CD4-positive, alpha-beta T cell (primary cell): ENCODE results near the gene KDM4B. TPM values are rescaled to one million over a fixed set of nuclear protein-coding genes. Genes with fewer than 3 reads are reported as not detected.

ENCODE experiments used
- ATAC-seq: fragments of 200-7000 bp; cut with Tn5 transposase; one replicate; pipeline ENCODE4 v1.10.0; 2022; ENCODE audit warnings: mild to moderate bottlenecking; ENCODE audit not compliant: poor library complexity
- CTCF ChIA-PET: fragments of 350-600 bp; sonication (Branson Sonifier 250); formaldehyde crosslinking; loops from one replicate; lab custom pipeline; 2021; ENCODE audit warnings: antibody characterized with exemption, inconsistent platforms; lab: Charles Lee
- POLR2A ChIA-PET: fragments of 350-600 bp; sonication (Branson Sonifier 250); formaldehyde crosslinking; loops from one replicate; lab custom pipeline; 2021; ENCODE audit warnings: antibody characterized with exemption, inconsistent platforms; lab: Charles Lee
- DNase-seq, 14 experiments: peaks; one replicate each; pipeline ENCODE4 v3.0.0-alpha.2; 2013 to 2020; ENCODE audit warnings: mixed read lengths in 2 of 14
- H3K27ac ChIP-seq, 2 donors: one replicate each; pipeline versions ENCODE4 v1.5.1 to v1.7.0; 2013; ENCODE audit warnings: low read length in 2 of 2, low read depth in 1 of 2, mild to moderate bottlenecking in 1 of 2
- H3K27me3 ChIP-seq, 2 experiments: 1 replicate in 1 of 2; 2 replicates in 1 of 2; pipeline versions ENCODE4 v1.6.1 to v1.7.0; 2013; ENCODE audit warnings: low read length in 2 of 2, control low read depth in 1 of 2, mild to moderate bottlenecking in 1 of 2, moderate library complexity in 1 of 2; ENCODE audit not compliant: insufficient read depth in 2 of 2, control insufficient read depth in 1 of 2
- H3K36me3 ChIP-seq: one replicate; pipeline ENCODE4 v1.6.1; 2013; ENCODE audit warnings: low read length, control low read depth; ENCODE audit not compliant: insufficient read depth
- H3K4me1 ChIP-seq: one replicate; pipeline ENCODE4 v1.6.1; 2013; ENCODE audit warnings: low read length, control low read depth; ENCODE audit not compliant: insufficient read depth
- H3K4me3 ChIP-seq: one replicate; pipeline ENCODE4 v1.5.1; 2013; ENCODE audit warnings: mild to moderate bottlenecking, low read length, moderate library complexity
- H3K9me3 ChIP-seq, 2 experiments: 1 replicate in 1 of 2; 2 replicates in 1 of 2; pipeline versions ENCODE4 v1.6.1 to v1.7.0; 2013; ENCODE audit warnings: low read length in 2 of 2, mild to moderate bottlenecking in 2 of 2, control low read depth in 1 of 2, moderate library complexity in 1 of 2; ENCODE audit not compliant: control insufficient read depth in 1 of 2, insufficient read depth in 1 of 2
- H3K27ac Mint-ChIP-seq: one replicate; pipeline ENCODE4 v1.8.0; 2020; ENCODE audit warnings: mixed read lengths
- H3K27me3 Mint-ChIP-seq: one replicate; pipeline ENCODE4 v1.8.0; 2021; ENCODE audit warnings: mixed read lengths
- H3K36me3 Mint-ChIP-seq: one replicate; pipeline ENCODE4 v1.8.0; 2021; ENCODE audit warnings: low read depth, mixed read lengths
- H3K4me1 Mint-ChIP-seq: one replicate; pipeline ENCODE4 v1.8.0; 2021; ENCODE audit warnings: low read depth, mixed read lengths
- H3K4me3 Mint-ChIP-seq: one replicate; pipeline ENCODE4 v1.8.0; 2020; ENCODE audit warnings: mild to moderate bottlenecking, mixed read lengths
- H3K9me3 Mint-ChIP-seq: one replicate; pipeline ENCODE4 v1.8.0; 2020; ENCODE audit warnings: mixed read lengths
- CTCF ChIP-seq: fragments of 200-600 bp; IDR thresholded peaks from one replicate; pipeline ENCODE4 v1.8.0; 2022; ENCODE audit warnings: antibody characterized with exemption, mild to moderate bottlenecking
- intact Hi-C, 2 experiments: fragments of 100-400 bp; cut with DNase I in 1 of 2; cut with micrococcal nuclease in 1 of 2; formaldehyde crosslinking; loops; one replicate each; pipeline versions ENCODE4 v1.15.1 to v1.9.0; 2023 to 2025; cut with DNase I, micrococcal nuclease
- total RNA-seq, 174 experiments: library from RNA in 2 of 174; stranded (reverse) in 2 of 174; gene quantifications; one replicate each; pipeline ENCODE4 v1.2.3 and lab custom pipeline; 2021 to 2026

KDM4B gene
- total RNA-seq, 2 experiments from 2014 or later = 41.8 to 42.5 TPM

- intact Hi-C loops = no loop called here
- Histone ChIP-seq H3K36me3 (peaks cover 43% of the 10 kb centered on the region), H3K27me3 (no peaks in the 10 kb centered on the region), H3K4me1 (no peaks in the 10 kb centered on the region), H3K4me3 (no peak overlapping the region), H3K9me3 (peaks cover 8 to 30% of the 10 kb centered on the region in 2 experiments), H3K27ac (no peak overlapping the region)
- ChIA-PET CTCF (no interaction called here), POLR2A (no interaction called here)
- no peaks in the 10 kb centered on the region for H3K27me3 Mint-ChIP-seq
- H3K27ac Mint-ChIP-seq = no peak overlapping the region
- H3K4me3 Mint-ChIP-seq = no peak overlapping the region
- no peak for ATAC-seq
- no peak for DNase-seq
- H3K4me1 Mint-ChIP-seq = no peaks in the 10 kb centered on the region
- no peaks in the 10 kb centered on the region for H3K9me3 Mint-ChIP-seq
- H3K36me3 Mint-ChIP-seq = peaks cover 37% of the 10 kb centered on the region
- TF ChIP-seq CTCF = no peak
These were observed 88.9 kb downstream of the KDM4B start for GRCh38 chr19:5057860-5058259.

DNA sequence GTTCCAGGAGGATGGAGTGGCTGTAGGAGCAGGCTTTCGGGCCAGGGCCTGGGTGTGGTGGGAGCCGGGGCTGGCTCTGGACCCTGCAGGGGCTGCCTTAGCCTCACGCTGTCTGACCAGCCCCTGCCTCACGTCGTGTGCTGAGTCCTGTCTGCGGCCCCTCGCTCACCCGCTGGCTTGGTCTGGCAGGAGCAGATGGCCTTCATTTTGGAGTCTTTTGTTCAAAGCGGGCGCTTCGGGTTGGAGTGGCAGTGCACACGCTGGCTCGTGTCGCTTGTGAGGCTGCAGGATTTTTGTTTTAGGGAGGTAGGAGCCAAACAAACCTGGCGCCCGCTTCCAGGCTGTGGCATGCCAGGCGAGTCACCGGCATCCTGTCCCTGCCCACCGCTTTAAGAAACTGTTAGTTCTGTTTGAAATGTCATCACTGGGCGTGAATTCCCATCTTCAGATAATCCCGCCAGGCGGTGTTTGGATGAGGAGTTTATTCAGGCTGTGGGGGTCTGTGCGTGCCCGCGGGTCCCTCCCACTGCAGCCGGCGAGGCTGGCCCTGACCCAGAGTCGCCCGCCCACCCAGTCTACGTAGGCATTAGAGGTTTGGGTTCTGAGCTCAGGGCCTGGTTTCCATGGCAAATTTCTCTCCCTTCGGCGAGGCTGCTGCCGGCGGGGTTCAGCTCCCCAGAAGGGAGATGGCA lies 89.8 kb downstream of the KDM4B start:
- H3K4me1 Mint-ChIP-seq = no peaks in the 10 kb centered on the region
- H3K4me3 Mint-ChIP-seq = no peak overlapping the region
- peaks cover 8 to 32% of the 10 kb centered on the region in 2 experiments for H3K9me3 ChIP-seq
- H3K9me3 Mint-ChIP-seq = no peaks in the 10 kb centered on the region
- H3K27ac ChIP-seq = no peak overlapping the region
- no peaks in the 10 kb centered on the region for H3K4me1 ChIP-seq
- ChIA-PET CTCF (no interaction called here), POLR2A (no interaction called here)
- H3K4me3 ChIP-seq = no peak overlapping the region
- peaks cover 44% of the 10 kb centered on the region for H3K36me3 Mint-ChIP-seq
- peaks cover 49% of the 10 kb centered on the region for H3K36me3 ChIP-seq
- no peaks in the 10 kb centered on the region for H3K27me3 ChIP-seq
- DNase-seq = no peak
- no peak for ATAC-seq
- TF ChIP-seq CTCF = no peak
- H3K27me3 Mint-ChIP-seq = no peaks in the 10 kb centered on the region
- H3K27ac Mint-ChIP-seq = no peak overlapping the region
- intact Hi-C loops = no loop called here

DNA sequence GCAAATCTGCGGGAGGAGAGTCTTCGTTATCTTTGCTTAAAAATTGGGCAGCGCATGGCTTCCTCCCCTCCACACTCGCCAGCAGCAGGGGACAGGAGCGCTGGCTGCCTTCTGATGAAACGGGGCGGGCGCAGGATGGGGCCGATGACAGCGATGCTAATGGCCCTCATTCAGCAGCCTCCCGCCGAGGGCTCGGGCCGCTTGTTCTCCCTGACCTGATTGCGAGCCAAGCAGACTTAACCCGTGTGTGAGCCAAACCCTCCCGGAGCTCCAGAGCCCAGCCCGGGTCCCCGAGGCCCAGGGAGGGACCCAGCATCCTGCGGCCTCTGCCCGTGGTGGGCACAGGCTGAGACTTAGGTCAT lies 90.3 kb downstream of the KDM4B start:
- POLR2A ChIA-PET = no interaction called here
- Histone ChIP-seq H3K4me1 (no peaks in the 10 kb centered on the region), H3K36me3 (peaks cover 46% of the 10 kb centered on the region), H3K4me3 (no peak overlapping the region), H3K27ac (no peak overlapping the region), H3K27me3 (no peaks in the 10 kb centered on the region), H3K9me3 (peaks cover 8 to 32% of the 10 kb centered on the region in 2 experiments)
- H3K27me3 Mint-ChIP-seq = no peaks in the 10 kb centered on the region
- DNase-seq (no peak), ATAC-seq (no peak)
- TF ChIP-seq CTCF = no peak
- no peak overlapping the region for H3K27ac Mint-ChIP-seq
- intact Hi-C loops = no loop called here
- no peak overlapping the region for H3K4me3 Mint-ChIP-seq
- no peaks in the 10 kb centered on the region for H3K4me1 Mint-ChIP-seq
- CTCF ChIA-PET = no interaction called here
- no peaks in the 10 kb centered on the region for H3K9me3 Mint-ChIP-seq
- H3K36me3 Mint-ChIP-seq = peaks cover 44% of the 10 kb centered on the region
